OCI-LY3 (cell line): Measurements from ENCODE around the gene AMBN.

Source experiments
- H2AFZ ChIP-seq: fragments of 200-600, 300-600 bp; shearing (Covaris generic); 2 replicates; pipeline ENCODE4 v1.6.0; 2014; ENCODE audit warnings: antibody characterized with exemption, low read depth, low read length
- H3K27ac ChIP-seq: fragments of 200-600, 300-600 bp; sonication (generic); 2 replicates; pipeline ENCODE4 v1.5.1; 2014; ENCODE audit warnings: mild to moderate bottlenecking, low read length, moderate library complexity, mixed read lengths
- H3K27me3 ChIP-seq: fragments of 200-600, 300-600 bp; sonication (generic); 2 replicates; pipeline ENCODE4 v1.6.1; 2014; ENCODE audit warnings: low read depth, low read length, mixed read lengths
- H3K36me3 ChIP-seq: fragments of 200-600, 300-600 bp; sonication (generic); replicated peaks from 2 replicates; pipeline ENCODE3; 2014; ENCODE audit warnings: low read depth, low read length, mixed read lengths
- H3K4me1 ChIP-seq: fragments of 300-600, 200-600 bp; sonication (generic); 2 replicates; pipeline ENCODE4 v1.6.1; 2014; ENCODE audit warnings: low read length, mixed read lengths
- H3K4me2 ChIP-seq: fragments of 200-600, 300-600 bp; sonication (generic); 2 replicates; pipeline ENCODE4 v1.6.1; 2014; ENCODE audit warnings: low read length, mixed read lengths
- H3K4me3 ChIP-seq: fragments of 300-600, 200-600 bp; sonication (generic); 2 replicates; pipeline ENCODE4 v1.5.1; 2014; ENCODE audit warnings: antibody characterized with exemption, mild to moderate bottlenecking, low read length, moderate library complexity
- H3K79me2 ChIP-seq: fragments of 300-600, 200-600 bp; shearing (Covaris generic); 2 replicates; pipeline ENCODE4 v1.6.1; 2014; ENCODE audit warnings: mild to moderate bottlenecking, low read length, mixed read lengths
- H3K9ac ChIP-seq: fragments of 300-600, 200-600 bp; shearing (Covaris generic); 2 replicates; pipeline ENCODE4 v1.6.0; 2014; ENCODE audit warnings: mild to moderate bottlenecking, low read length, moderate library complexity
- H3K9me3 ChIP-seq: fragments of 200-600, 300-600 bp; shearing (Covaris generic); 2 replicates; pipeline ENCODE4 v1.6.1; 2014; ENCODE audit warnings: low read length, mixed read lengths; ENCODE audit not compliant: insufficient read depth
- H4K20me1 ChIP-seq: fragments of 200-600, 300-600 bp; sonication (generic); 2 replicates; pipeline ENCODE4 v1.6.1; 2016; ENCODE audit warnings: low read length, mixed read lengths; ENCODE audit not compliant: insufficient read depth
- CTCF ChIP-seq: fragments of 200-600, 300-600 bp; sonication (generic); IDR thresholded peaks from 2 replicates; pipeline ENCODE4 v1.5.1; 2014; ENCODE audit warnings: antibody characterized with exemption, low read length, low read depth
- EZH2phosphoT487 ChIP-seq: fragments of 200-600 bp; shearing (Covaris generic); IDR thresholded peaks from 2 replicates; pipeline ENCODE4 v1.6.1; 2018; ENCODE audit warnings: antibody characterized with exemption, mixed run types, low read depth

AMBN gene

GRCh38 chr4:70627620-70628019 is 35.6 kb downstream of the AMBN start:
- Histone ChIP-seq H3K4me2 (no peak overlapping the region), H3K36me3 (no peaks in the 10 kb centered on the region), H3K9me3 (no peaks in the 10 kb centered on the region), H4K20me1 (no peaks in the 10 kb centered on the region), H2AFZ (peak overlapping the region; percentile 24), H3K27me3 (no peaks in the 10 kb centered on the region), H3K9ac (no peak overlapping the region), H3K27ac (peak overlapping the region; percentile 28; the same call in 1 of the 2 replicates), H3K4me3 (no peak overlapping the region), H3K79me2 (no peaks in the 10 kb centered on the region), H3K4me1 (peaks cover 48% of the 10 kb centered on the region)
- TF ChIP-seq CTCF (no peak), EZH2phosphoT487 (no peak)

GRCh38 chr4:70628444-70628843 is 36.4 kb downstream of the AMBN start, which contains the start of gene ENAM:
Gene ENAM, plus strand, starts transcription at chr4:70628744. Its CDS starts 757 bp downstream, at chr4:70629501.
- Histone ChIP-seq H2AFZ (peak within 1 kb of the TSS; percentile 88), H3K79me2 (no peaks in the 10 kb centered on the region), H4K20me1 (no peaks in the 10 kb centered on the region), H3K4me2 (peak within 1 kb of the TSS; percentile 78), H3K9ac (peak within 1 kb of the TSS; percentile 63), H3K4me3 (peak within 1 kb of the TSS; percentile 58), H3K36me3 (no peaks in the 10 kb centered on the region), H3K4me1 (peaks cover 48% of the 10 kb centered on the region), H3K27ac (peak within 1 kb of the TSS; percentile 97), H3K9me3 (no peaks in the 10 kb centered on the region), H3K27me3 (no peaks in the 10 kb centered on the region)
- TF ChIP-seq EZH2phosphoT487 (no peak), CTCF (no peak)

- TF ChIP-seq CTCF (no peak), EZH2phosphoT487 (no peak)
- Histone ChIP-seq H3K36me3 (no peaks in the 10 kb centered on the region), H3K9ac (peak overlapping the region; percentile 63), H3K4me1 (peaks cover 50% of the 10 kb centered on the region), H3K79me2 (no peaks in the 10 kb centered on the region), H3K27ac (peak overlapping the region; percentile 97), H3K9me3 (no peaks in the 10 kb centered on the region), H2AFZ (peak overlapping the region; percentile 88), H3K4me3 (peak overlapping the region; percentile 58), H4K20me1 (no peaks in the 10 kb centered on the region), H3K27me3 (no peaks in the 10 kb centered on the region), H3K4me2 (peak overlapping the region; percentile 78)
Observed at GRCh38 chr4:70629469-70630090, 37.5 kb downstream of the AMBN start.

- H3K79me2 ChIP-seq = no peaks in the 10 kb centered on the region
- peak overlapping the region; percentile 88 for H2AFZ ChIP-seq
- no peaks in the 10 kb centered on the region for H3K27me3 ChIP-seq
- TF ChIP-seq EZH2phosphoT487 = no peak
- TF ChIP-seq CTCF = no peak
- no peaks in the 10 kb centered on the region for H4K20me1 ChIP-seq
- peak overlapping the region; percentile 78 for H3K4me2 ChIP-seq
- no peaks in the 10 kb centered on the region for H3K9me3 ChIP-seq
- H3K9ac ChIP-seq = peak overlapping the region; percentile 50
- H3K27ac ChIP-seq = peak overlapping the region; percentile 97
- H3K4me1 ChIP-seq = peaks cover 53% of the 10 kb centered on the region
- H3K4me3 ChIP-seq = peak overlapping the region; percentile 58
- H3K36me3 ChIP-seq = no peaks in the 10 kb centered on the region
Observed at GRCh38 chr4:70630162-70630561, 38.1 kb downstream of the AMBN start.
